Head of caudate nucleus (tissue), 42 donors: ENCODE measurements around the gene CLEC1A.

ENCODE experiments used
- DNase-seq, 42 donors: peaks; one replicate each; pipeline versions ENCODE4 v3.0.0 to v3.0.0-alpha.2; 2020 to 2021; ENCODE audit warnings: mixed read lengths in 7 of 42
- intact Hi-C: fragments of 100-400 bp; cut with DNase I; formaldehyde crosslinking; loops from one replicate; pipeline ENCODE4 v1.15.0; 2022

Gene CLEC1A

GRCh38 chr12:10110256-10110844 lies 11.6 kb upstream of the CLEC1A start:
- intact Hi-C loops, result no loop called here
- DNase-seq, result no peak

DNA sequence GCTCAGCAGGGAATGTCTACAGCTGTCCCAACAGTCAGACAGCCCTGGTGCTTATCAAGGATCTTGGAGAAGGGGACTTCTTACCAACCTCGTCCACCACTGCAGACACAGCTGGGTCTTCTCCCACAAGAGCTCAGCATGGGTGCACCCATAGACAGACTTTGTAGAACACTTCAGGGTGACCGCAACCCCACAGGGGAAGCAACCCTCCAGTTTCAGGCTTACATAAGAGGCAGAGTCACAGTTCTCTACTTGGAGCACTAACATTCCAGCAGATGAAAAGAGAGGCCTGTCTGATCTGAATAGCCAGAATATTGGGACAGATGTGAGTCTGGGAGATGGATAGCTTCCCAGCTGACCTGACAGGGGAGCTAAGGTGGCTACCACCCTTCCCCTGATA lies 3.5 kb upstream of the CLEC1A start:
- intact Hi-C loops, result no loop called here
- DNase-seq, result peak in 12 of 42 donors; percentile 7 to 50 (median 29)

- no peak for DNase-seq
- intact Hi-C loops, result no loop called here
Observed at GRCh38 chr12:10101648-10102220, 2.9 kb upstream of the CLEC1A start.

GRCh38 chr12:10101042-10101579 lies 2.3 kb upstream of the CLEC1A start:
- no peak for DNase-seq
- intact Hi-C loops, result no loop called here

- no peak for DNase-seq
- intact Hi-C loops, result no loop called here
Observed at GRCh38 chr12:10097521-10097920, 1.3 kb downstream of the CLEC1A start.

GRCh38 chr12:10095971-10096370 lies 2.8 kb downstream of the CLEC1A start:
- intact Hi-C loops, result no loop called here
- DNase-seq, result no peak

DNA sequence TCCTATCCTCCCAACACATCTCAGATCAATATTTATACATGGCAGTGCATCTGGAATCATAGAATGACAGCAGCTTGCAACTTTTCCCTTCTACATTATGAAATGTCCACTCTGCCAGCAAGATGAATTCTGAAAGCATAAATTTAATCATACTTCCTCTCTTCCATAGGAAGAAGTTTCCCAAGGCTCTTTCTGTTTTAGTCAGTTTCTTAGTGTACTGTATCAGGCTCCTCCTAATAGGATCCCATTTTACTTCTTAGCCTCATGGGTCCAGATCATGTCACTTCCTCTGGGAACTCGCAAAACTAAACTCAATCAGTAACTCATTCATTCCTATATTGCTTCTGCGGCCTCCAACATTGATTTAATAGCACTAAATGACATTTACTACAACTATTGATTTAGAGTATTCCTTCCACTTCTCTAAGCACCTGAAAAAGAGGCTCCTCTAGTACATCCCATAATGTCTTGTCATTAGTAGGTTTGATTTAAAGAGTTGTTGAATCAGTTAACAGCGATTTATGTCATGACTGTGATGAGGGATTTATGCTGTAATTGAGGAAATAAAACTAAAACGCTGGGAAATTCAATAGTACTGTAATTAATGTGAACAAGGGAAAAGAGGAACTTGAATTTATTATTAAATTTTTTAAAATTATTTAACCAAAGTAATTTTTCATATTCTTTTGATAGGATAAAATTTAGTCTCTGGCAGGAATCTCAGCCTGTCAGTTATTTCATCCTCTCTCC lies 4.0 kb downstream of the CLEC1A start:
- intact Hi-C loops, result no loop called here
- no peak for DNase-seq

- intact Hi-C loops, result no loop called here
Observed at GRCh38 chr12:10088955-10089900, 9.6 kb downstream of the CLEC1A start.

GRCh38 chr12:10088031-10088430 lies 10.8 kb downstream of the CLEC1A start:
- DNase-seq, result no peak
- intact Hi-C loops, result no loop called here

More at GRCh38 chr12:10088955-10089900, 9.6 kb downstream of the CLEC1A start:
- no peak for DNase-seq

DNA sequence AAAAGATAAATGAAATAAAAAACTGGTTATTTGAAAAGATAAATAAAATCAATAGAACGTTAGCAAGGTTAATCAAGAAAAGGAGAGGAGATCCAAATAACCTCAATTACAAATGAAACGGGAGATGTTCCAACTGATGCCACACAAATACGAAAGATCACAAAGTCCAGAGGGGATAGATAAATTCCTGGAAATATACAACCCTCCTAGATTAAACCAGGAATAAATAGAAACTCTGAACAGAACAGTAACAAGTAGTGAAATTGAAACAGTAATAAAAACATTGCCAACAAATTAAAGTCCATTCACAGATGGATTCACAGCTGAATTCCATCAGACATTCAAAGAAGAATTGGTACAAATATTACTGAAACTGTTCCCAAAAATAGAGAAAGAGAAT lies 12.4 kb downstream of the CLEC1A start:
- intact Hi-C loops, result no loop called here
- DNase-seq, result no peak

- DNase-seq, result no peak
- intact Hi-C loops, result no loop called here
Observed at GRCh38 chr12:10084733-10085132, 14.1 kb downstream of the CLEC1A start.

DNA sequence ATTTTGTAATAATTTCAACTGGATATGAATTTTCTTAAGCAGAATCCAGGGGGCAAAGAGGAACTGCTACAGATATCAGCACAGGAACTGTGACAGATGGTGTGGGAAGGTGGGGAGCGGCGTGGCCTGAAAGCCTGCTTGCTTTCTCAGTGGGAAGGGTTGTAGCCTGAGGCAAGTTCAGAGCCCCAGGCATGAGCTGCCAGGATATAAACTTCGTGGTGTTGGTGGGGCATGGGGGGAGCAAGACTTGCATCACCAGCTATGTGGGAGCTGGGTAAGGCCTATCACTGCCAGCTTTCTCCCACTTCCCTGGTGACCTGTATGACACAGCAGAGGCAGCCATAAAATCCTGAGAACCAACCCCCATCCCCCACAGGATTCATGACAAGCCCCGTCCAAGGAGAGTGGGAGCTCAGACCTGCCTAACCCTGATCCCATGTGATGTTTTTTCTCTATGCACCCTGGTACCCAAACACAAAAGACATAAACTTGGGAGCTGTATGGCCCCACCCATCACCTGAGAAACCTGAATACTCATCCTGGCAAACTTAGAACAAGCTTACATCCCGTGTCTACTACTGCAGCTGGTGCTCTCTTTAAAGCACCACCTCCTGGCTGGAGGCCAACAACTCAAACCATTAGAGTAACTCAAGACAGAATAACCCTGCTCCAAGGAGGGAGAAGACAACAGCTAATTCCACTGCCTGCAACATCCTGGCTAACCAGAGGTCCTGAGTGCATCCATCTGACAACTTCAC lies 16.5 kb downstream of the CLEC1A start:
- intact Hi-C loops, result no loop called here
- DNase-seq, result no peak

GRCh38 chr12:10075451-10075850 lies 23.3 kb downstream of the CLEC1A start:
- DNase-seq, result no peak
- intact Hi-C loops, result no loop called here

GRCh38 chr12:10073261-10073660 lies 25.5 kb downstream of the CLEC1A start:
- no peak for DNase-seq
- intact Hi-C loops, result no loop called here

- intact Hi-C loops, result no loop called here
- no peak for DNase-seq
Observed at GRCh38 chr12:10072131-10072530, 26.7 kb downstream of the CLEC1A start.

GRCh38 chr12:10070380-10070779 lies 28.4 kb downstream of the CLEC1A start:
- intact Hi-C loops, result no loop called here
- DNase-seq, result no peak

GRCh38 chr12:10069976-10070375 lies 28.8 kb downstream of the CLEC1A start:
- DNase-seq, result no peak
- intact Hi-C loops, result no loop called here

DNA sequence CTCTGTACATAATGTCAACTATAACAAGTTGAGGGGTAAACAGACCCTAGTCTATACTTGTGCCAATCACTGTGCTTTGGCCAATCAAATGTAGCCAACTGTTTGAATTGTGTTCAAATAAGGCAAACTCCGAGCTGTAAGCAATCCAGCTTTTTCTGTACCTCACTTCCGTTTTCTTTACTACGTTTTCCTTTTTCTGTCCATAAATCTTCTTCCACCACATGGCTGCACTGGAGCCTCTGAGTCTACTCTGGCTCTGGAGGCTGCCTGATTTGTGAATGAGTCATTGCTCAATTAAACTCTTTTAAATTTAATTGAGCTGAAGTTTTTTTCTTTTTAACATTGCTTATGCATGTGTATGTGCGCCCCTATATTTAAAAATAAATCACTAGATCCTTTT lies 29.7 kb downstream of the CLEC1A start:
- DNase-seq, result no peak
- intact Hi-C loops, result no loop called here

DNA sequence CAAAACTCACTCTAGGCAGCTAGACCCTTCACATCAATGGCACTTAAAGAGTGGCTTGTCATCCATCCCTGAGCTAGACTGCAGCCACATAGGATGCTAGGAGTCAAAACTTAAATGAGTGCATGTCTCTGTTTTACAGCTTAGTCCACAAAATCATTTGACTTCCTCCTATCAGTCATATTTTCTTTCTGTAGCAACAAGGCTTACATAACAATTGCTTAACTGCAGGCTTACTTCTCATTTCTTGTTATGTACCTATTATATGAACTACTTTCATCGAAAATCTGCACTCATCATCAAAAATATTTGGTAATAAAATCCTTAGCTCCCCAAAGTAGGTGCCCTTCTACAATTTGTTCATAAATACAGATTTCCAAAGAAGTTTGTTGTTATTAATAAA lies 30.1 kb downstream of the CLEC1A start:
- intact Hi-C loops, result no loop called here
- no peak for DNase-seq
